GM23338 (cell line): ENCODE measurements around the gene ERBB4. TPM values are rescaled to one million over a fixed set of nuclear protein-coding genes. Genes with fewer than 3 reads are reported as not detected.

Experiments used
- ATAC-seq: fragments of 200-7000 bp; cut with Tn5 transposase; 3 replicates; pipeline ENCODE4 v1.9.1; 2020
- DNase-seq: peaks from one replicate; pipeline ENCODE4 v3.0.0-alpha.2; 2015; ENCODE audit warnings: low spot score
- H2AFZ ChIP-seq: fragments of 200-600 bp; sonication (generic); 2 replicates; pipeline ENCODE4 v1.8.0; 2016; ENCODE audit warnings: antibody characterized with exemption, mild to moderate bottlenecking, moderate library complexity
- H3F3A ChIP-seq: fragments of 200-600 bp; sonication (generic); replicated peaks from 2 replicates; pipeline ENCODE4 v1.8.0; 2017; ENCODE audit warnings: antibody characterized with exemption, mixed run types, low read depth
- H3K27ac ChIP-seq: fragments of 200-600 bp; sonication (generic); 2 replicates; pipeline ENCODE4 v1.6.1; 2016; ENCODE audit warnings: low read depth
- H3K27me3 ChIP-seq: fragments of 200-600 bp; sonication (generic); 2 replicates; pipeline ENCODE4 v1.8.0; 2016; ENCODE audit warnings: mild to moderate bottlenecking, mixed run types, moderate library complexity; ENCODE audit not compliant: insufficient read depth
- H3K36me3 ChIP-seq: fragments of 200-600 bp; sonication (generic); 2 replicates; pipeline ENCODE4 v1.8.0; 2016; ENCODE audit warnings: mild to moderate bottlenecking; ENCODE audit not compliant: insufficient read depth
- H3K4me1 ChIP-seq: fragments of 200-600 bp; sonication (generic); 2 replicates; pipeline ENCODE4 v1.8.0; 2016; ENCODE audit warnings: mild to moderate bottlenecking, moderate library complexity; ENCODE audit not compliant: insufficient read depth
- H3K4me2 ChIP-seq: fragments of 200-600 bp; sonication (generic); 2 replicates; pipeline ENCODE4 v1.7.1; 2017; ENCODE audit warnings: mixed run types
- H3K4me3 ChIP-seq: fragments of 200-600 bp; sonication (generic); 2 replicates; pipeline ENCODE4 v1.6.1; 2016; ENCODE audit warnings: mixed run types
- H3K79me2 ChIP-seq: fragments of 200-600 bp; sonication (generic); replicated peaks from 2 replicates; pipeline ENCODE4 v1.8.0; 2017; ENCODE audit warnings: mild to moderate bottlenecking; ENCODE audit not compliant: insufficient read depth
- H3K9me2 ChIP-seq: fragments of 200-600 bp; sonication (generic); 2 replicates; pipeline ENCODE4 v1.8.0; 2017; ENCODE audit not compliant: insufficient read depth
- H4K20me1 ChIP-seq: fragments of 200-600 bp; sonication (generic); replicated peaks from 2 replicates; pipeline ENCODE4 v1.8.0; 2017; ENCODE audit warnings: mild to moderate bottlenecking; ENCODE audit not compliant: insufficient read depth
- H3K27ac Mint-ChIP-seq: 2 replicates; pipeline ENCODE4 v1.8.0; 2020; ENCODE audit warnings: inconsistent platforms, mild to moderate bottlenecking, moderate library complexity, mixed read lengths
- H3K27me3 Mint-ChIP-seq: 3 replicates; pipeline ENCODE4 v1.8.0; 2022; ENCODE audit warnings: low read depth, mild to moderate bottlenecking, moderate library complexity, mixed read lengths, inconsistent platforms; ENCODE audit not compliant: insufficient read depth, poor library complexity
- H3K36me3 Mint-ChIP-seq: 3 replicates; pipeline ENCODE4 v1.8.0; 2021; ENCODE audit warnings: low read depth, mild to moderate bottlenecking, inconsistent platforms, moderate library complexity, mixed read lengths
- H3K4me1 Mint-ChIP-seq: 3 replicates; pipeline ENCODE4 v1.8.0; 2020; ENCODE audit warnings: mild to moderate bottlenecking, inconsistent platforms, mixed read lengths
- H3K4me3 Mint-ChIP-seq: 3 replicates; pipeline ENCODE4 v1.8.0; 2021; ENCODE audit warnings: moderate library complexity, mild to moderate bottlenecking, inconsistent platforms, mixed read lengths
- H3K9me3 Mint-ChIP-seq: 3 replicates; pipeline ENCODE4 v1.8.0; 2020; ENCODE audit warnings: moderate library complexity, mild to moderate bottlenecking, inconsistent platforms, mixed read lengths
- CTCF ChIP-seq, 2 experiments: fragments of 200-600 bp in 1 of 2; sonication (generic) in 1 of 2; conservative IDR thresholded peaks; 2 replicates each; pipeline versions ENCODE4 v1.5.1 to v1.6.1; 2016 to 2017; ENCODE audit warnings: antibody characterized with exemption in 2 of 2, low read depth in 2 of 2, mild to moderate bottlenecking in 2 of 2, moderate library complexity in 1 of 2
- EZH2 ChIP-seq: fragments of 200-600 bp; sonication (generic); IDR thresholded peaks from one replicate; pipeline ENCODE4 v1.8.0; 2017; ENCODE audit warnings: antibody characterized with exemption, mild to moderate bottlenecking, low read depth; ENCODE audit not compliant: unreplicated experiment
- NANOG ChIP-seq: IDR thresholded peaks from 2 replicates; pipeline ENCODE4 v1.6.1; 2016; ENCODE audit warnings: antibody characterized with exemption, borderline replicate concordance
- POLR2AphosphoS5 ChIP-seq: IDR thresholded peaks from 2 replicates; pipeline ENCODE4 v1.6.1; 2016; ENCODE audit warnings: antibody characterized with exemption, low read depth
- ZNF114 ChIP-seq: fragments of 250-450 bp; sonication (Bioruptor Pico); IDR thresholded peaks from 2 replicates; pipeline ENCODE4 v1.5.0; 2020; ENCODE audit warnings: mild to moderate bottlenecking, moderate library complexity
- polyA plus RNA-seq: library from polyadenylated mRNA; unstranded; fragments of >200 nt; fragmentation: Nextera tagmentation; extraction: Ambion mirVana; gene quantifications from 2 replicates; pipeline ENCODE4 v1.2.1, GENCODE V29; 2016
- total RNA-seq: library from RNA; depleted of rRNA; stranded (reverse); fragments of >200 nt; shearing (Covaris generic); gene quantifications from 2 replicates; pipeline ENCODE4 v1.2.3, GENCODE V29; 2014
- TF ChIP-seq, protein P1 (sequence below): IDR thresholded peaks from one replicate; pipeline ENCODE4 v1.6.1; 2018; ENCODE audit warnings: antibody characterized with exemption; ENCODE audit not compliant: unreplicated experiment

ERBB4 gene
- total and polyA plus RNA-seq, 2 experiments from 2014 or later = 0.73 to 1.1 TPM

GRCh38 chr2:211457325-211457724, 1081.3 kb downstream of the ERBB4 start (continued):
- TF ChIP-seq CTCF (conservative IDR thresholded peaks at IDR 0.05; ENCODE audit: low read depth in 2 of 2) = no peak

DNA sequence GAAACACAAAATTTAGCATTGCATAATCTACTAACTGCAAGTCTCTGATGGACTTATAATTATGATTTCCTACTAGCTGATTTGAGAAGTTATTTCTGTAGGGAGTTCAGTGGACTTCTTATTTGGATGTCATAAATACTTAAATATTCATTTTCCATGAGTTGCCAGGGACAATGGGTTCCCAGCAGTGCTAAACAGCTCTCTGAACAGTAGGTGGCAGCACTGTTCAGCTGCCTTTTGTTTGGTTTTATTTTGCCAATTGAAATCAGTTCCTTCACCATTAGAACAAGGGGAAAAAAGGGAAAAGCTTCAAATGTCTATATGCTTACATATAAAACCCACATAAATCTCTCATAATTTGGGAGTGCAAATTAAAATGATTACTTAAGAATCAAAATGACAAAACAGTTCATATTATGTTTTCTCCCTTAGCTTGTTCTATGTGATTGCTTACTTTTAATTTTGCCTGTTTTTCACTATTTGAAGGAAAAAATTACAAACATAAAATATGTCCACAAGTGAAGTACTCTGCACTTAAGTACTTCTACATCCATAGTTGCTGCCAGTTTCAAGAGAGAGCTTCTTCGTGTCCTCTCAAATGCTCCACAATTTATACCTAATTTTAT, 1083.3 kb downstream of the ERBB4 start:
- Histone ChIP-seq H4K20me1 (no peaks in the 10 kb centered on the region), H2AFZ (no peak overlapping the region), H3K4me2 (no peak overlapping the region), H3K4me1 (no peaks in the 10 kb centered on the region), H3K36me3 (no peaks in the 10 kb centered on the region), H3K9me2 (no peaks in the 10 kb centered on the region), H3K27me3 (no peaks in the 10 kb centered on the region), H3F3A (no peaks in the 10 kb centered on the region), H3K4me3 (no peak overlapping the region), H3K27ac (no peak overlapping the region), H3K79me2 (no peaks in the 10 kb centered on the region)
- TF ChIP-seq CTCF (conservative IDR thresholded peaks at IDR 0.05; ENCODE audit: low read depth in 2 of 2) (peak; percentile 84 to 99), EZH2 (no peak), NANOG (no peak)
- no peaks in the 10 kb centered on the region for H3K27me3 Mint-ChIP-seq
- no peaks in the 10 kb centered on the region for H3K9me3 Mint-ChIP-seq
- peaks cover 9% of the 10 kb centered on the region; the same call in 1 of the 3 replicates for H3K4me1 Mint-ChIP-seq
- H3K4me3 Mint-ChIP-seq = no peak overlapping the region
- peak; percentile 73 for ATAC-seq
- no peaks in the 10 kb centered on the region for H3K36me3 Mint-ChIP-seq
- DNase-seq = peak; percentile 71
- peak overlapping the region; percentile 59 for H3K27ac Mint-ChIP-seq

GRCh38 chr2:211454679-211455078, 1083.9 kb downstream of the ERBB4 start:
- Histone ChIP-seq H3K4me1 (no peaks in the 10 kb centered on the region), H3K27ac (no peak overlapping the region), H3K79me2 (no peaks in the 10 kb centered on the region), H3K9me2 (no peaks in the 10 kb centered on the region), H4K20me1 (no peaks in the 10 kb centered on the region), H3F3A (no peaks in the 10 kb centered on the region), H3K4me3 (no peak overlapping the region), H2AFZ (peak overlapping the region; percentile 49; the same call in 1 of the 2 replicates), H3K4me2 (no peak overlapping the region), H3K27me3 (no peaks in the 10 kb centered on the region), H3K36me3 (no peaks in the 10 kb centered on the region)
- Mint-ChIP-seq H3K27me3 (no peaks in the 10 kb centered on the region), H3K4me1 (peaks cover 9% of the 10 kb centered on the region; the same call in 1 of the 3 replicates), H3K4me3 (no peak overlapping the region), H3K9me3 (no peaks in the 10 kb centered on the region), H3K27ac (peak overlapping the region; percentile 51; the same call in 1 of the 2 replicates), H3K36me3 (no peaks in the 10 kb centered on the region)
- ATAC-seq = peak; percentile 34; the same call in 2 of the 3 replicates
- no peak for DNase-seq
- TF ChIP-seq, protein P1, sequence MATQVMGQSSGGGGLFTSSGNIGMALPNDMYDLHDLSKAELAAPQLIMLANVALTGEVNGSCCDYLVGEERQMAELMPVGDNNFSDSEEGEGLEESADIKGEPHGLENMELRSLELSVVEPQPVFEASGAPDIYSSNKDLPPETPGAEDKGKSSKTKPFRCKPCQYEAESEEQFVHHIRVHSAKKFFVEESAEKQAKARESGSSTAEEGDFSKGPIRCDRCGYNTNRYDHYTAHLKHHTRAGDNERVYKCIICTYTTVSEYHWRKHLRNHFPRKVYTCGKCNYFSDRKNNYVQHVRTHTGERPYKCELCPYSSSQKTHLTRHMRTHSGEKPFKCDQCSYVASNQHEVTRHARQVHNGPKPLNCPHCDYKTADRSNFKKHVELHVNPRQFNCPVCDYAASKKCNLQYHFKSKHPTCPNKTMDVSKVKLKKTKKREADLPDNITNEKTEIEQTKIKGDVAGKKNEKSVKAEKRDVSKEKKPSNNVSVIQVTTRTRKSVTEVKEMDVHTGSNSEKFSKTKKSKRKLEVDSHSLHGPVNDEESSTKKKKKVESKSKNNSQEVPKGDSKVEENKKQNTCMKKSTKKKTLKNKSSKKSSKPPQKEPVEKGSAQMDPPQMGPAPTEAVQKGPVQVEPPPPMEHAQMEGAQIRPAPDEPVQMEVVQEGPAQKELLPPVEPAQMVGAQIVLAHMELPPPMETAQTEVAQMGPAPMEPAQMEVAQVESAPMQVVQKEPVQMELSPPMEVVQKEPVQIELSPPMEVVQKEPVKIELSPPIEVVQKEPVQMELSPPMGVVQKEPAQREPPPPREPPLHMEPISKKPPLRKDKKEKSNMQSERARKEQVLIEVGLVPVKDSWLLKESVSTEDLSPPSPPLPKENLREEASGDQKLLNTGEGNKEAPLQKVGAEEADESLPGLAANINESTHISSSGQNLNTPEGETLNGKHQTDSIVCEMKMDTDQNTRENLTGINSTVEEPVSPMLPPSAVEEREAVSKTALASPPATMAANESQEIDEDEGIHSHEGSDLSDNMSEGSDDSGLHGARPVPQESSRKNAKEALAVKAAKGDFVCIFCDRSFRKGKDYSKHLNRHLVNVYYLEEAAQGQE = no peak
- no peak for TF ChIP-seq POLR2AphosphoS5
- no peak for TF ChIP-seq NANOG
- no peak for TF ChIP-seq ZNF114
